ENCODE data around the gene TAF11L5. TPM values are rescaled to one million over a fixed set of nuclear protein-coding genes. Genes with fewer than 3 reads are reported as not detected.

TAF11L5 gene
- total and polyA plus RNA-seq, 2 of the 13 experiments (the other 11 are each of a cell fraction or from before 2014, with no cell fraction given): not detected

DNA sequence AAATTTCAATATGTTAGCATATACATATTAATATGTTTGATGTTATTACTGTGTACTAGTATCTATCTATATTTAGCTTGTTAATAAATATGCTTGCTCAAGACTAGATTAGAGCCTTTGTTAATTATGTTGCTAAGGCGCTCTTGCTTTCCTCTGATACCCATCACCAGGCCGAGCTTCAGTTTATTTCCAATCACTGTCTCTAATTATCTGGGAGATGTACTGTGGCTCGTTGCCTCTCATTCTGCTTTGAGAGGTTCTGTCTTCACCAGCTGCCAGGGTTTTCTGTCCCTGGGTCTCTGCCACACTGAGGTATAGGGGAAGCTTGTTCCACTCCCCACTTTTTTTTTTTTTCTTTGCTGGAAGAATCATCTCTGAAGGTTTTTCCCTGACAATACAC, 48.0 kb upstream of the TAF11L5 start (continued):
- TF ChIP-seq AGO1 (IDR thresholded peaks at IDR 0.05; ENCODE audit: low read depth, low read length, poor library complexity, severe bottlenecking) (no peak), KAT7 (CRISPR knock-in tag; IDR thresholded peaks at IDR 0.05; ENCODE audit: borderline replicate concordance) (no peak), KMT2A (CRISPR knock-in tag; IDR thresholded peaks at IDR 0.05) (no peak), ZNF552 (CRISPR knock-in tag; IDR thresholded peaks at IDR 0.05; ENCODE audit: borderline replicate concordance) (no peak), BCL6 (CRISPR knock-in tag; IDR thresholded peaks at IDR 0.05) (no peak), KLF11 (CRISPR knock-in tag; IDR thresholded peaks at IDR 0.05) (no peak), ZNF549 (CRISPR knock-in tag; IDR thresholded peaks at IDR 0.05) (no peak)

DNA sequence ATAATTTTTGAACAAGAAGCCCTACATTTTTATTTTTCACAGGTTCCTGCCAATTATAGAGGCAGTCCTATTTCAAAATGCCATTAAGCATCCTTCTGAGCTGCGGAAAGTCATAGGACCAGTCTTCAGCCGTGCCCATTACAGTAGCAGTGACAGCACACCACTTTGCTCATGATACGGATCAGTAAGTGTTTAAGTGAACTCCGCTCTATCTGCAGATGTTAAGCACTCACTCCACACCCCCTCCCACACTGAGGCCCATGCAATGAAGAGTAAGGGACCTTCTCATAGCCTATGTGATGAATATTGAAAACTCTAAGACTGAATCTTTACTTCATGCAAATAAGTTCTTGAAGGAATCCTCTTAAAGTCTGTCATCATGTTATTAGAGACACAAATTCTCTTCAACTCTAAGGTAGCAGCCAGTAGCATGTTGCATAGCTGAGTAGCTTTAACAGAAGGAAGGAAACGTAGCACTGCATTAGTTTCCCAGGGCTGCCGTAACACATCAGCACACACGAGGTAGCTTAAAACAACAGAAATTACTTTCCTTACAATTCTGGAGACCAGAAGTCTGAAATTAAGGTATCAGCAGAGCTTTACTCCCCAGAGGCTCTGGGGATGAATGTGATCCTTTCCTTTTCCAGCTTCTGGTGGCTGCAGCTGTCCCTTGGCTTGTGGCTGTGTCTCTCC, 47.3 kb upstream of the TAF11L5 start:
- Histone ChIP-seq H3K9ac (ENCODE audit: insufficient read depth, low read depth, low read length) (no peak overlapping the region), H3K4me2 (ENCODE audit: low read depth, low read length) (no peak overlapping the region), H3K9me3 (ENCODE audit: low read length) (no peaks in the 10 kb centered on the region), H3K4me1 (ENCODE audit: insufficient read depth, low read length) (no peaks in the 10 kb centered on the region), H2AFZ (ENCODE audit: low read length) (no peak overlapping the region), H3K27ac (ENCODE audit: extremely low read length, insufficient read depth, low read length) (no peak overlapping the region), H3K79me2 (ENCODE audit: insufficient read depth, low read length) (no peaks in the 10 kb centered on the region), H3K4me3 (replicated peaks in 1 of 3; ENCODE audit: insufficient read depth in 1 of 3, low read depth in 2 of 3, low read length in 3 of 3) (no peak overlapping the region), H3K27me3 (ENCODE audit: control insufficient read depth in 1 of 2, insufficient read depth in 2 of 2, low read length in 2 of 2) (no peaks in the 10 kb centered on the region), H4K20me1 (ENCODE audit: insufficient read depth, low read length) (no peaks in the 10 kb centered on the region), H3K36me3 (replicated peaks in 1 of 2; ENCODE audit: control insufficient read depth in 1 of 2, insufficient read depth in 2 of 2, low read length in 2 of 2) (no peaks in the 10 kb centered on the region)
- POLR2A ChIA-PET: no interaction called here
- CTCF ChIA-PET (ENCODE audit: low intra/inter-chr PET ratio, low total read pairs): no interaction called here
- TF ChIP-seq KDM2A (CRISPR knock-in tag; IDR thresholded peaks at IDR 0.05; ENCODE audit: borderline replicate concordance, low read depth) (no peak), ZNF432 (CRISPR knock-in tag; IDR thresholded peaks at IDR 0.05; ENCODE audit: borderline replicate concordance) (no peak), MZF1 (CRISPR knock-in tag; IDR thresholded peaks at IDR 0.05; ENCODE audit: borderline replicate concordance) (no peak), ZNF224 (CRISPR knock-in tag; IDR thresholded peaks at IDR 0.05) (no peak), HES4 (CRISPR knock-in tag; IDR thresholded peaks at IDR 0.05; ENCODE audit: borderline replicate concordance) (no peak), ZNF543 (CRISPR knock-in tag; IDR thresholded peaks at IDR 0.05) (no peak)
- TF ChIP-seq, protein P1, sequence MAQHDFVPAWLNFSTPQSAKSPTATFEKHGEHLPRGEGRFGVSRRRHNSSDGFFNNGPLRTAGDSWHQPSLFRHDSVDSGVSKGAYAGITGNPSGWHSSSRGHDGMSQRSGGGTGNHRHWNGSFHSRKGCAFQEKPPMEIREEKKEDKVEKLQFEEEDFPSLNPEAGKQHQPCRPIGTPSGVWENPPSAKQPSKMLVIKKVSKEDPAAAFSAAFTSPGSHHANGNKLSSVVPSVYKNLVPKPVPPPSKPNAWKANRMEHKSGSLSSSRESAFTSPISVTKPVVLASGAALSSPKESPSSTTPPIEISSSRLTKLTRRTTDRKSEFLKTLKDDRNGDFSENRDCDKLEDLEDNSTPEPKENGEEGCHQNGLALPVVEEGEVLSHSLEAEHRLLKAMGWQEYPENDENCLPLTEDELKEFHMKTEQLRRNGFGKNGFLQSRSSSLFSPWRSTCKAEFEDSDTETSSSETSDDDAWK (CRISPR knock-in tag; IDR thresholded peaks at IDR 0.05): no peak
- TF ChIP-seq, protein P2, sequence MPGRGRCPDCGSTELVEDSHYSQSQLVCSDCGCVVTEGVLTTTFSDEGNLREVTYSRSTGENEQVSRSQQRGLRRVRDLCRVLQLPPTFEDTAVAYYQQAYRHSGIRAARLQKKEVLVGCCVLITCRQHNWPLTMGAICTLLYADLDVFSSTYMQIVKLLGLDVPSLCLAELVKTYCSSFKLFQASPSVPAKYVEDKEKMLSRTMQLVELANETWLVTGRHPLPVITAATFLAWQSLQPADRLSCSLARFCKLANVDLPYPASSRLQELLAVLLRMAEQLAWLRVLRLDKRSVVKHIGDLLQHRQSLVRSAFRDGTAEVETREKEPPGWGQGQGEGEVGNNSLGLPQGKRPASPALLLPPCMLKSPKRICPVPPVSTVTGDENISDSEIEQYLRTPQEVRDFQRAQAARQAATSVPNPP (CRISPR knock-in tag; IDR thresholded peaks at IDR 0.05): no peak
- TF ChIP-seq, protein P3, sequence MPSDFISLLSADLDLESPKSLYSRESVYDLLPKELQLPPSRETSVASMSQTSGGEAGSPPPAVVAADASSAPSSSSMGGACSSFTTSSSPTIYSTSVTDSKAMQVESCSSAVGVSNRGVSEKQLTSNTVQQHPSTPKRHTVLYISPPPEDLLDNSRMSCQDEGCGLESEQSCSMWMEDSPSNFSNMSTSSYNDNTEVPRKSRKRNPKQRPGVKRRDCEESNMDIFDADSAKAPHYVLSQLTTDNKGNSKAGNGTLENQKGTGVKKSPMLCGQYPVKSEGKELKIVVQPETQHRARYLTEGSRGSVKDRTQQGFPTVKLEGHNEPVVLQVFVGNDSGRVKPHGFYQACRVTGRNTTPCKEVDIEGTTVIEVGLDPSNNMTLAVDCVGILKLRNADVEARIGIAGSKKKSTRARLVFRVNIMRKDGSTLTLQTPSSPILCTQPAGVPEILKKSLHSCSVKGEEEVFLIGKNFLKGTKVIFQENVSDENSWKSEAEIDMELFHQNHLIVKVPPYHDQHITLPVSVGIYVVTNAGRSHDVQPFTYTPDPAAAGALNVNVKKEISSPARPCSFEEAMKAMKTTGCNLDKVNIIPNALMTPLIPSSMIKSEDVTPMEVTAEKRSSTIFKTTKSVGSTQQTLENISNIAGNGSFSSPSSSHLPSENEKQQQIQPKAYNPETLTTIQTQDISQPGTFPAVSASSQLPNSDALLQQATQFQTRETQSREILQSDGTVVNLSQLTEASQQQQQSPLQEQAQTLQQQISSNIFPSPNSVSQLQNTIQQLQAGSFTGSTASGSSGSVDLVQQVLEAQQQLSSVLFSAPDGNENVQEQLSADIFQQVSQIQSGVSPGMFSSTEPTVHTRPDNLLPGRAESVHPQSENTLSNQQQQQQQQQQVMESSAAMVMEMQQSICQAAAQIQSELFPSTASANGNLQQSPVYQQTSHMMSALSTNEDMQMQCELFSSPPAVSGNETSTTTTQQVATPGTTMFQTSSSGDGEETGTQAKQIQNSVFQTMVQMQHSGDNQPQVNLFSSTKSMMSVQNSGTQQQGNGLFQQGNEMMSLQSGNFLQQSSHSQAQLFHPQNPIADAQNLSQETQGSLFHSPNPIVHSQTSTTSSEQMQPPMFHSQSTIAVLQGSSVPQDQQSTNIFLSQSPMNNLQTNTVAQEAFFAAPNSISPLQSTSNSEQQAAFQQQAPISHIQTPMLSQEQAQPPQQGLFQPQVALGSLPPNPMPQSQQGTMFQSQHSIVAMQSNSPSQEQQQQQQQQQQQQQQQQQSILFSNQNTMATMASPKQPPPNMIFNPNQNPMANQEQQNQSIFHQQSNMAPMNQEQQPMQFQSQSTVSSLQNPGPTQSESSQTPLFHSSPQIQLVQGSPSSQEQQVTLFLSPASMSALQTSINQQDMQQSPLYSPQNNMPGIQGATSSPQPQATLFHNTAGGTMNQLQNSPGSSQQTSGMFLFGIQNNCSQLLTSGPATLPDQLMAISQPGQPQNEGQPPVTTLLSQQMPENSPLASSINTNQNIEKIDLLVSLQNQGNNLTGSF (CRISPR knock-in tag; IDR thresholded peaks at IDR 0.05): no peak
- intact Hi-C loops (cut with micrococcal nuclease; ENCODE audit: unreplicated experiment): no loop called here
- no peak for FAIRE-seq
- in situ Hi-C loops (cut with HindIII; ENCODE audit: extremely low pct_ligation_motif_present, low pct_unique_long_range_greater_than_20kb): no loop called here
- no TSS peak for BruUV-seq (replicated peaks)
- no peak for DNase-seq (ENCODE audit: low spot score)
- ATAC-seq: no peak
- 16% methylated on average over 7 of the region's 7 CpGs for WGBS (ENCODE audit: low lambda C conversion rate)
